ENCODE measurements around the gene IRAK3. TPM values are rescaled to one million over a fixed set of nuclear protein-coding genes. Genes with fewer than 3 reads are reported as not detected.
A peak's percentile ranks its signal among the peaks of the same experiment; 100 is the strongest.

Gene IRAK3
- total RNA-seq, 1 donor from 2014 or later, result 2.2 TPM

- Mint-ChIP-seq H3K27ac (peak overlapping the region; percentile 19), H3K36me3 (no peaks in the 10 kb centered on the region), H3K27me3 (ENCODE audit: low read depth) (peaks cover 18% of the 10 kb centered on the region), H3K9me3 (peaks cover 7% of the 10 kb centered on the region), H3K4me3 (no peak overlapping the region), H3K4me1 (peaks cover 10% of the 10 kb centered on the region)
- no peak for TF ChIP-seq CTCF (IDR thresholded peaks at IDR 0.05; ENCODE audit: unreplicated experiment)
- no peak for DNase-seq (ENCODE audit: low spot score in 2 of 2, unreplicated experiment in 2 of 2)
These were observed 7.8 kb downstream of the IRAK3 start for GRCh38 chr12:66196806-66197205.

DNA sequence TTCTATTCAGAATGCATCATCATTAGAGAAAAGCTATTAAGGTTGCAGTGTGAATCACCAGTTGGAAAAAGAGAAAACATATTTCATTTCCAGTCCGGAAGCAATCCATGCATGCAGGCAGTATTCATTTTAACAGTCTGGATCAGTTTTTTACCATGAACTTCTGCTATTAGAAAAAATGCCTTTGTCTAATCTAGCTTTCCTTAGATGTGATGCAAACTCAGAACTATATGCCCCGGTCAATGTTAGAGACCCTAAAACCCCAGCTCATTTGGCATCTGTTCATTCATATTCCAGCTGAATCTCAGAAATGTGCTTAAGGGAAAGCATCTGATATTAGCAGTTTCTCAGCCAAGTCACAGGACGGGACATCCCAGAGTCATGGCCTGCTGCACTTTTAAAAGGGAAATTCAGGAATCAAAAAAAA lies 8.5 kb downstream of the IRAK3 start:
- Mint-ChIP-seq H3K27ac (peak overlapping the region; percentile 27), H3K9me3 (peaks cover 7% of the 10 kb centered on the region), H3K4me1 (peaks cover 10% of the 10 kb centered on the region), H3K4me3 (no peak overlapping the region), H3K27me3 (ENCODE audit: low read depth) (peaks cover 17% of the 10 kb centered on the region), H3K36me3 (no peaks in the 10 kb centered on the region)
- no peak for DNase-seq (ENCODE audit: low spot score in 2 of 2, unreplicated experiment in 2 of 2)
- TF ChIP-seq CTCF (IDR thresholded peaks at IDR 0.05; ENCODE audit: unreplicated experiment), result no peak

DNA sequence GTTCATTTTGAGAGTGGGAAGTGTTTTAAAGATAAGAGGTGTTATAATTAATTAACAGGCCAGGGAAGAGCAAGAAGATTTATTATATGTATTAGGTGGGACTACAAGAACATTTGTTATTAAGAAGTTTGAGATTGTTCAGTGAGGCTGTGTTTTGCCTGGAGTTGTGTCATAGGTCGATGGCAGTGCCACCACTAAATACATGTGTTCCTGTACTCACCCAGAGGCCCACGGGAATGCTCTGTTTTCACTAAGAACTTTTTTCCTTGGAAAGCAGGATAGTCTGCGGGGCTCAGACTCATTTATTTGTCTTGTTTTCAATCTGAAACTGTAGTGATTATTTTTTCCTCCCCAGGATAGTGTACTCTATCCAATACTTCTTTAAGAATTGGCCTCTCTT lies 10.1 kb downstream of the IRAK3 start:
- Mint-ChIP-seq H3K9me3 (peaks cover 7% of the 10 kb centered on the region), H3K4me3 (no peak overlapping the region), H3K36me3 (no peaks in the 10 kb centered on the region), H3K4me1 (peaks cover 10% of the 10 kb centered on the region), H3K27me3 (ENCODE audit: low read depth) (peaks cover 12% of the 10 kb centered on the region), H3K27ac (no peak overlapping the region)
- no peak for DNase-seq (ENCODE audit: low spot score in 2 of 2, unreplicated experiment in 2 of 2)
- no peak for TF ChIP-seq CTCF (IDR thresholded peaks at IDR 0.05; ENCODE audit: unreplicated experiment)

- no peak for TF ChIP-seq CTCF (IDR thresholded peaks at IDR 0.05; ENCODE audit: unreplicated experiment)
- Mint-ChIP-seq H3K9me3 (peaks cover 7% of the 10 kb centered on the region), H3K27ac (no peak overlapping the region), H3K4me1 (peaks cover 10% of the 10 kb centered on the region), H3K36me3 (no peaks in the 10 kb centered on the region), H3K4me3 (no peak overlapping the region), H3K27me3 (ENCODE audit: low read depth) (peaks cover 11% of the 10 kb centered on the region)
- no peak for DNase-seq (ENCODE audit: low spot score in 2 of 2, unreplicated experiment in 2 of 2)
These were observed 11.0 kb downstream of the IRAK3 start for GRCh38 chr12:66199831-66200509.

DNA sequence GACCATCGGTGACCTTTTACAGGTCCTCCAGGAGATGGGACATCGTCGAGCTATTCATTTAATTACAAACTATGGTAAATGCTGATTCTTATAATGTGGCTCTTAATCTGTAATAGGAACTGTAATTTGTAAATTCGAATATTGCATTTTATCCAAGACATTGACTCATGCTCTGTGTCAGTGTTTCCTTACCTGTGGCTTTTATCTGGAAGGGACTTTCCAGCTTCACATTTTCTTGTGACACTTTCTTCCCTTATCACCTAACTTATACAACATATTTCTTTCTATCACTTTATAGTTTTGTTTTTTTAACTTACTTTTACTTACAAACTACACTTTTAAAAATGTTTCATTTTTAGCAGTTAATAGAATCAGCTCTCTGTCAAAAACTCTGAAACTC lies 14.8 kb downstream of the IRAK3 start:
- no peak overlapping the region for H3K27ac Mint-ChIP-seq
- H3K4me3 Mint-ChIP-seq, result no peak overlapping the region
- TF ChIP-seq CTCF (IDR thresholded peaks at IDR 0.05; ENCODE audit: unreplicated experiment), result no peak
- no peaks in the 10 kb centered on the region for H3K4me1 Mint-ChIP-seq
- peaks cover 19% of the 10 kb centered on the region for H3K9me3 Mint-ChIP-seq
- peaks cover 1% of the 10 kb centered on the region for H3K36me3 Mint-ChIP-seq
- no peak for DNase-seq (ENCODE audit: low spot score in 2 of 2, unreplicated experiment in 2 of 2)
- peaks cover 7% of the 10 kb centered on the region for H3K27me3 Mint-ChIP-seq (ENCODE audit: low read depth)
